HG02973 (cell line): ENCODE results near the gene TAF4B.
"Not testable (repeated sequence)": the region's sequence is repeated elsewhere in the genome, so short reads cannot be mapped to it uniquely, and the experiment has no call there.

Source experiments
- ATAC-seq: cut with Tn5 transposase; IDR thresholded peaks from one replicate; pipeline ENCODE4 v1.9.1; 2021; ENCODE audit warnings: moderate library complexity; ENCODE audit not compliant: unreplicated experiment

Gene TAF4B

GRCh38 chr18:26237363-26237762 lies 11.1 kb downstream of the TAF4B start:
- not testable (repeated sequence) for ATAC-seq

- ATAC-seq = not testable (repeated sequence)
Observed at GRCh38 chr18:26238718-26239117, 12.5 kb downstream of the TAF4B start.

DNA sequence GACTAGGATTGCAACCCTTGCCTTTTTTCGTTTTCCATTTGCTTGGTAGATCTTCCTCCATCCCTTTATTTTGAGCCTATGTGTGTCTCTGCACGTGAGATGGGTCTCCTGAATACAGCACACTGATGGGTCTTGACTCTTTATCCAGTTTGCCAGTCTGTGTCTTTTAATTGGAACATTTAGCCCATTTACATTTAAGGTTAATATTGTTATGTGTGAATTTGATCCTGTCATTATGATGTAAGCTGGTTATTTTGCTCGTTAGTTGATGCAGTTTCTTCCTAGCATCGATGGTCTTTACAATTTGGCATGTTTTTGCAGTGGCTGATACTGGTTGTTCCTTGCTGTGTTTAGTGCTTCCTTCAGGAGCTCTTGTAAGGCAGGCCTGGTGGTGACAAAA lies 16.1 kb downstream of the TAF4B start:
- not testable (repeated sequence) for ATAC-seq

DNA sequence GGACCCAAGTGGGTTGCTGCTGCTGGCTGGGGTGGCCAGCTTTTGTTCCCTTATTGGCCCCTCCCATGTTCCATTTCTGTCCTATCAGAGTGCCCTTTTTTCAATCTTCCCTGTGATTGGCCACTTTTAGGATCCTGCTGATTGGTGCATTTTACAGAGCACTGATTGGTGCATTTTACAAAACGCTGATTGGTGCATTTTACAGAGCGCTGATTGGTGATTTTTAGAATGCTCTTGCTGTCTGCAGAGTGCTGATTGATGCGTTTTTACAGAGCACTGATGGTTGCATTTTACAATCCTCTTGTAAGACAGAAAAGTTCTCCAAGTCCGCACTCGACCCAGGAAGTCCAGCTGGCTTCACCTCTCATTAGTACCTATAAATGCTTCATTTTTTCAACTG lies 19.2 kb downstream of the TAF4B start:
- not testable (repeated sequence) for ATAC-seq

DNA sequence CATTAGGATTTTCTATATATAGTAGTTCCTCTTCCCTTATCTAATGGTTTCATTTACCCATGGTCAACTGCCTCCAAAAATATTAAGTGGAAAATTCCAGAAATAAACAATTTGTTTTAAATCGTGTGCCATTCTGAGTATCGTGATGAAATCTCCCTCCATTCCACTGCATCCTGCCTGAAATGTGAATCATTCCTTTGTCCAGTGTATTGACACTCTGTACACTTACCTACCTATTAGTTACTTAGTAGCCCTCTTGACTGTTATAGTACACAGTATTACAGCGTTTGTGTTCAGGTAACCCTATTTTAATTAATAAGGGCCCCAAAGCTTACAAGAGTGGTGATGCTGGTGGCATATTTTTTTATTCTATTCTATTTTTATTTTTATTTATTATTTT lies 26.2 kb downstream of the TAF4B start:
- ATAC-seq = no peak

GRCh38 chr18:26254808-26255207 lies 28.6 kb downstream of the TAF4B start:
- not testable (repeated sequence) for ATAC-seq

DNA sequence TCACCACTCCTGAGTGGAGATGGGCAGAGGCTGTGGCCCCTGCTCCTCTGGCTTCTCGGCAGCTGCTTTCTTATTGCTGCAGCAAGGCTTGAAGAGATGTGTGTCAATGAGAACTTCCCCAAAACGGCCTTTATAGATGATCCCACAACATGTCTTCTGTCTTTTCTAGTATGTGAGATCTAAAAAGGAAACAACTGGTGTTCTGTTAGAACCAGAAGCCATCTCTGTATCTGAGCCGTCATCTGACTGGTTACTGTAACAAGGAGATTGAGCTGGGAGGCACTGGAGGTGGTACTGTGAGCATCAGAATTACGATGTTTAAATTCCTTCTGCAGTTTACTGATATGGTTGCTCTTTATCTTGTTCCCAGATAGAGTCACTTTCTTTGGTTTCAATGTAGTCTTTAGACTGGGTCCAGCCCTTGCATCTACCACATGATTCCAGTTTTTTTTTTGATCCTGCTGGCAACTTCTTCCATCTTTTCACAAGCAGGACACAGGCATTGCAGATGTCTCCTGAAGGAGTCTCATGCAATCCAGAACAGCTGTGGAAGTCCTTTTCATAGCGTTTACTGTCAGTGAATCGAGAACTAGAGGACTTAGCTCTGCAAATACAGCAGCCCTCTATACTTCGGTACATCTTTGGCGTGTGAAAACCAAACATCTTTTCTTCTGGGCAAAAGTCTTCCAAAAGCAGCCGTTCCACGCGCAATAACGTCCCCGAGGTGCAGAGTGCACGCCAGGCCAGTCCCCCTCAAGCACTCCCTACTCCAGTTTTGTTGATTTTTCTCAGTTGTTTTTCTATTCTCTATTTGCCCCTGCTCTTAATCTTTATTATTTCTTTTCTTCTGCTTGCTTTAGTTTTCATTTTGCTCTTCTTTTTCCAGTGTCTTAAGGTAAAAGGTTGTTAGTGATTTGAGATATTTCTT lies 29.7 kb downstream of the TAF4B start:
- ATAC-seq = no peak

GRCh38 chr18:26258711-26259110 lies 32.5 kb downstream of the TAF4B start:
- ATAC-seq = no peak

- not testable (repeated sequence) for ATAC-seq
Observed at GRCh38 chr18:26259416-26259815, 33.2 kb downstream of the TAF4B start.

GRCh38 chr18:26262156-26262555 lies 35.9 kb downstream of the TAF4B start:
- no peak for ATAC-seq

GRCh38 chr18:26267357-26267930 lies 41.2 kb downstream of the TAF4B start:
- ATAC-seq = no peak

GRCh38 chr18:26268454-26268853 lies 42.2 kb downstream of the TAF4B start:
- ATAC-seq = no peak

DNA sequence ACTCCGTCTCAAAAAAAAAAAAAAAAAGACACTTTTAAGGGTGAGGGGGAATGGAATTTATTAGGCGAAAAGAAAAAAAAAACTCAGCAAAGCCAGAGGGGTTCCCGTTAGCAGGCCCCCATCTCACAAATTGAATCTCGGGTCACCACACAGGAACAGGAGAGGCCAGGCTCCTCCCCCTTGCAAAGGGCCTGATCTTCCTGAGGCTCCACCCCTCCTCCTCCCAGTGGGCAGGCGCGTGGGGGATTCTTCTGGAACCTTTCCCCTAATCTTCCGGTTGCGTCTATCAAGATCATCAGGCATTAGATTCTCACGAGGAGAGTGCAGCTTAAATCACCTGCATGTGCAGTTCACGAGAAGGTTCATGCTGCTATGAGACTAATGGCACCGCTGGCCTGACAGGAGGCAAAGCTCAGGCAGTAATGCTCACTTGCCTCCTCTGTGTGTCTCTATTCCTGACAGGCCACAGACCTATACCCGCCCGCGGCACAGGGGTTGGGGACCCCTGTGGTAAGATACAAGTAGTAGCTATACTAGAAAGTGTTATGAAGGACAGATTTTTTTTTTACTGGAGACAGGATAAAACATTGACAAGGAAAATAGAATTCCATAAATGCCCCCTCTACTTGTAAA lies 45.8 kb downstream of the TAF4B start:
- ATAC-seq = no peak

GRCh38 chr18:26277374-26277773 lies 51.1 kb downstream of the TAF4B start:
- ATAC-seq = no peak

DNA sequence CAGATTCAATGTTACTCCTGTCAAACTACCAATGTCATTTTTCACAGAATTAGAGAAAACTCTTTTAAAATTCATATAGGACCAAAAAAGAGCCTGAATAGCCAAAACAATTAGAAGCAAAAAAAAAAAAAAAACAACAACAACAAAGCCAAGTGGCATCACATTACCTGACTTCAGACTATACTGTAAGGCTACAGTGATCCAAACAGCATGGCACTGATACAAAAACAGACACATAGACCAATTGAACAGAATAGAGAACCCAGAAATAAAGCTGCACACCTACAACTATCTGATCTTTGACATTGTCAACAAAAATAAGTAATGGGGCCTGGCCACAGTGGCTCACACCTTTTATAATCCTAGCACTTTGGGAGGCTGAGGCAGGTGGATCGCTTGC lies 53.2 kb downstream of the TAF4B start:
- ATAC-seq = no peak

GRCh38 chr18:26286008-26286407 lies 59.8 kb downstream of the TAF4B start:
- ATAC-seq = no peak

DNA sequence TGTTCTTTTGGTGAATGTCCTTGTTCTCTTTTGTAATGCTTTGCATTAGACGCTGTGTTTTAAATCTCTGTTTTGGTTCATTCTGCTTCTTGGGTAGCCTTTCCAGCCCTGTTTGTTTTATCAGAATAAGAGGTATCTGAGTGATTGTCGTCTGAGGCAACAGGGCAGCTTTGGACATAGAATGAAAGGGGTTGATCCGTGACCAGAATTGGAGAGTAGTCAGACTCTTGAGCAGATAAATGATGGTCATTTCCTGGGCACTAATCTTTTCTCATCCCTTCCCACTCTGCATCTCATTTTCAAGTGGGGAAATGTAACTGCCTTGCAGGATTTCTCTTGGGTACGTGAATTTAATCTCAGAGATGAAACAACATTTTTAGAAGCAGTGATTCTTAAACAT lies 61.4 kb downstream of the TAF4B start:
- ATAC-seq = no peak

GRCh38 chr18:26290385-26290784 lies 64.1 kb downstream of the TAF4B start:
- no peak for ATAC-seq

DNA sequence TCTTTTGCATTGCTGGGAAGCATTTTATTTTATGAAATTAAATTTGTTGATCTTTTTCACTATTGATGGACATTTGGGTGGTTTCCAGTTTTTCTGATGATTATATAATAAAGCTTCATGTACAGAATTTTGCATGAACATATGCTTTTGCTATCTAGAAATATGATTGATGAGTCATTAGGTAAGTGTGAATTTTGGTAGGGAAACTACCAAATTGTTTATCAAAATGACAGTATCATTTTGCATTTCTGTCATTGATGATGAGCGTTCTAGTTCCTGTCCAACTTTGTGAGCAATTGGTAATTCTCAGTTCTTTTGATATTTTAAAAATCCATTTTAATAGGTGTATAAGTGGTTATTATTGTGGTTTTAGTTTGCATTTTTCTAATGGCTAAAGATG lies 67.7 kb downstream of the TAF4B start:
- no peak for ATAC-seq

GRCh38 chr18:26298107-26298506 lies 71.9 kb downstream of the TAF4B start:
- no peak for ATAC-seq

GRCh38 chr18:26301681-26302080 lies 75.4 kb downstream of the TAF4B start:
- ATAC-seq = no peak

GRCh38 chr18:26303222-26303621 lies 77.0 kb downstream of the TAF4B start:
- not testable (repeated sequence) for ATAC-seq
